ENCODE measurements around the gene TMC7.

TMC7 gene

DNA sequence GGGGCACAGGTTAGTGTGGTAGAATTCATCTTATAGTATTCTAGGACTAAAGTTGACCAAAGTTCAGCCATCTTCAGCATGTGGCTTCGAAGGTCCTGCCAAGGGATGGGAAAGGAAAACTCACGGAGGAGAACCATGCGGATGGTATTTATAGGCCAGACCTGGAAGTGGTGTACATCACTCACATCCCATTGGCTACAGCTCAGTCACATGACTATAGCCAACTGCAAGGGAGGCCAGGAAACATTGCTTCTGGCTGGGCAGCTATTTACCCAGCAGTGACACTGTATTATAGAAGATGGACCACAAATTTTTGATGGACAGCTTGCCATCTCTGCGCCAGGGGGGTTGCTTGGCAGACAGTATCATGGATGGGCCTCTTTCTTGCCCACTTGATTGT, 48.0 kb downstream of the TMC7 start:
- DNase-seq (ENCODE audit: low read depth), result no peak

DNA sequence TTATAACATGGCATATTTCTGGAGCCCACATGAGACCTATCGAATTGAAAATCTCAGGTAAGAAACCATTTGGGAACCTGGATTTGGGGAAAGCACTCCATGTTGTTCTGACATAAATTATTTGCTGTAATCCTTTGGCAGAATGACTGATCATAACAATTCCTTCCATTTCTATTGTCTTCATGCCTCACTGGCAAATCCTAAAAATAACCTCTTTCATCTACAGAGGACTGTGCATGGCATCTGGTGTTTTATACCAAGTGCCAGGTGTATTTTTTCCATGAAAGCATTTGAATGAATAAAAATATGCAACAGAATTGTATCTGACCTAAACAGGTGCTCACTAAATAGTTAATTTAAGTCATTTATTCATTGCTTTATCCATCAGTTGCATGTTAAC, 50.0 kb downstream of the TMC7 start:
- DNase-seq (ENCODE audit: low read depth), result no peak

DNA sequence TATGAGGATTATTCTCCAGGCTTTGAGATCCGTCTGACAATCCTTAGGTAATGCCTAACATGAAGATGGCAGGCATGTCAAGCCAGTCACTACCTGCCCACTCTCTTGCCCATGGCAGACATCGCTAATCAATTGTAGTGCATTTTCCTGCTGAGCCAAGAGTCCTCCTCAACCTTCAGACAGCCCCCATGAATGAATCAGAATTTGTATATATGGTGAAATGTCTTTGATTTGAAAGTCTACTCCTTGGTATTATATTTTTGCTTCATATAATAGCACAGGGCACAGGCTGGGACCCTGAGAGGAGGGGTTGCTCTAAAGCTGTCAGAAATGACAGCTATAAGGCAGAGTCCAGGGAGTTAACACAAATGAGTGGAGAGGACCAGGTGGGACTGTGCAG, 56.7 kb downstream of the TMC7 start:
- DNase-seq (ENCODE audit: low read depth), result no peak

DNA sequence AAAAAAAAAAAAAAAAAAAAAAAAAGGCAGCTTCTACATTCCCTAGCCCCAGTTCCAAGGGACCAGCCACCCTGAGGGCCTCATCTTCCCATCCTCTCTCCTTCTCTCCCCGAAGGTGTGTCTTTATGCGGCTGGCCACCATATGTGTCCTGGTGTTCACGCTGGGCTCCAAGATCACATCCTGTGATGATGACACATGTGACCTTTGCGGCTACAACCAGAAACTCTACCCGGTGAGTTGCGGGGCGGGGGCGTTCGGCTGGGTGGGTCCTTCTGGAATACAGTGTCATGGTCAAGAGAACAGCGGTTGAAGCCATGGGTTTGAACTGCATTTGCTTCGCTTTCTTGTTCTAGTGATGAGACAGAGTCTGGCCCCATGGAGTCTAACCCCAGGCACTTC, 61.0 kb downstream of the TMC7 start:
- peak; percentile 8 for DNase-seq (ENCODE audit: low read depth)

DNA sequence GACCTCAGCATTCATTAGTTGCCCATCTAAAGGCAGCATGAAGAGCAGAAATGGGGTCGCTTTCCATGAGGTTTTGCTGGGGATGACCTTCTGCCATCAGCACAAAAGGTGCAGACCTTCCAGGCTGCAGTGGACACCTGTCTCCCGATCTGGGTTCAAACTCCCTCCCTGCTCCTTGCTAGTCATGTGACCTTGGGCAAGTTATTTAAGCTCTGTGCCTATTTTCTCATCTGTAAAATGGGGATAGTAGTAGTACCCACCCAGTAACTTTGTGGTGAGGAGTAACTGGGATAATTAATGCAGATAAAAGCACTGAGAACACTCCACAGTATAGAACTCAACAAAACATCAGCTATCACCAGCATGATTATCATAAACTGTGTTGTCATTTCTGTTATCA, 62.3 kb downstream of the TMC7 start:
- DNase-seq (ENCODE audit: low read depth), result no peak

DNA sequence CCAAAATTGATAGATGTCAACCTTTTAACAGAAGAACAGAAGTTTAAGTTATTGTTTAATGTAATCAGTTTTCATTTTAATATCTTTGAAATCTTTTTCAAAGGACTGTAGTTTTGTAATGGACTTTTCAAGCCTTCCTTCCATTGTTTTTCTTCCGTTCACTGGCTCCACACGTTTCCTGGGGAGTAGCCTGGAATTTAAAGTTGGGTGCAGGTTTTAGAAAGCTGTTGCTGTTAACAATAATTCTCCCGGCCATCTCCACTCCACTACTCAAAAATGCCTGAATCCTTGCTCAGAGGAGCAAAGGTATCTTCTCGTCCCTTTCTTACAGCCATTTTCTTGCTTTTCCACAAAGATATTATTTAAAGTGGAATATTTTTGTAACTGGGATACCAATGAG, 79.0 kb downstream of the TMC7 start:
- no peak for DNase-seq (ENCODE audit: low read depth)

DNA sequence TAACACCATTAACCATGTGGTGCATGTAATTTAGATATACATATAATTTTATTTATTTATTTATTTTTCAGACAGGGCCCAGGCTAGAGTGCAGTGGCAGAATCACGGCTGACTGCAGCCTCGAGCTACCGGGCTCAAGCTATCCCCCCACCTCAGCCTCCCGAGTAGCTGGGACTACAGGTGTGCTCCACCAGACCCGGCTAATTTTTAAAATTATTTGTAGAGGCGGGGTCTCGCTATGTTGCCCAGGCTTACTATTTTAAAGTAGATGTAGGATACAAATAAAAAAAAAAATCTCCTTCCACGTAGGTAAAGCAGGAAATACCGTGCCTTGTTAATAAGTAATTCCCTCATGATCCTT, 83.2 kb downstream of the TMC7 start:
- DNase-seq (ENCODE audit: low read depth), result no peak

DNA sequence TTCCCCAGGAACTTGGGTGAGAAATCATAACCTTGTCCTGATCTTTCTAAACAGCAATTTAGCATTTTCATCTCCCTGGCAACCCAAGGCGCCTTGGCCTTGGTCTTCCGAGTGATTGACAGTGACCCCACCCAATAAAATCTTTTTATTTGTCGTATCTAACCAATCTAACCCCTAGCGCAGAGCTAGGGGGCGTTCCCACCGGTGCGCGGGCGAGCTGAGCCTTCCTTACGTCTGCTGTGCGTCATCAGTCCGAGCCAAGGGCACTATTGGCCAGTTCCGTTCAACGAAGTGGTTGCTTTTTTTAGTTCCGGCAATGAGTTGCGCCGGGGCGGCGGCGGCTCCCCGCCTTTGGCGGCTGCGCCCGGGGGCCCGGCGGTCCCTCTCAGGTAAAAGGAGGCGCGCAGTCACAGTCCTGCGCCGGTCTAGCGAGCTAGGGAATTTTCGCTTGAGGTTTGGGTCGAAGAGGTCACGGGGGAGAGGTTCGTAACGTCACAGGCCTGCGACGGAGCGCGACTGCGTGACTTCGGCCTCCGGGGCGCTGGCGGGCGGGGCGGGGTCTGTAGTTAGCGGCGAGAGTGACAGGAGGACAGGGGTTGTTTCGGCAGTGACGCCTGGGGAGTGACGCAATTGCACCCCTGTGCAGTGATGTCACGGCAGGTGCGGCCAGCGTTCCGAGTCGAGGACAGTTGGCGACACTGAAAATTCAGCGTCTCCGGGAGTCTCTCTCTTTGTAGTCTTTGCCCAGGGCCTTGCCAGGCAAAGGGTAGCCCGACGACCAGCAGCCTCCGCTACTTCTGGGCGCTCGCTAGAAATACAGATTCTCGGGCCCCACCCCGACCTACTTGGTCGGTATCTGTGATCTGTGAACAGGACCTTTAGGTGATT, 83.9 kb downstream of the TMC7 start, which contains the start of gene COQ7:
COQ7 (plus strand) TSS at position 266 of the 888 bp plus-strand sequence; CDS start at position 317, 51 bp downstream.
- DNase-seq (ENCODE audit: low read depth), result peak; percentile 100

DNA sequence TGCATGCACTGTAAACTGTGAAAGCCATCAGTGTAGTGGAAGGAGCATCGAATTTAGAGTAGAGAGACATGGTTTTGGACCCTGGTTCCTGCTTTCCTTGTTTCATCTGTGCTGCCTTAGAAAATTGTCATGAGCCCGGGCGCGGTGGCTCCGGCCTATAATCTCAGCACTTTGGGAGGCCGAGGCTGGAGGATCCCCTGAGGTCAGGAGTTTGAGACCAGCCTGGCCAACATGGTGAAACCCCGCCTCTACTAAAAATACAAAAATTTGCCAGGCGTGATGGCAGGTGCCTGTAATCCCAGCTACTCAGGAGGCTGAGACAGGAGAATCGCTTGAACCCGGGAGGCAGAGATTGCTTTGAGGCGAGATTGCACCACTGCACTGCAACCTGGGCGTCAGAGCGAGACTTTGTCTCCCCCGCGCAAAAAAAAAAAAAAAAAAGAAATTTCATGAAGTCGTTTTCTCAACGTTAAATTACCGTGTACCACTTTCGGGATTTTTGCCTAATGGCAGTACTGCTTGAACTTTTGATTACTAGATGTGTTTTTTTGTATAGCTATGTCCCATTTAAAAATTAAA, 84.6 kb downstream of the TMC7 start:
- no peak for DNase-seq (ENCODE audit: low read depth)

DNA sequence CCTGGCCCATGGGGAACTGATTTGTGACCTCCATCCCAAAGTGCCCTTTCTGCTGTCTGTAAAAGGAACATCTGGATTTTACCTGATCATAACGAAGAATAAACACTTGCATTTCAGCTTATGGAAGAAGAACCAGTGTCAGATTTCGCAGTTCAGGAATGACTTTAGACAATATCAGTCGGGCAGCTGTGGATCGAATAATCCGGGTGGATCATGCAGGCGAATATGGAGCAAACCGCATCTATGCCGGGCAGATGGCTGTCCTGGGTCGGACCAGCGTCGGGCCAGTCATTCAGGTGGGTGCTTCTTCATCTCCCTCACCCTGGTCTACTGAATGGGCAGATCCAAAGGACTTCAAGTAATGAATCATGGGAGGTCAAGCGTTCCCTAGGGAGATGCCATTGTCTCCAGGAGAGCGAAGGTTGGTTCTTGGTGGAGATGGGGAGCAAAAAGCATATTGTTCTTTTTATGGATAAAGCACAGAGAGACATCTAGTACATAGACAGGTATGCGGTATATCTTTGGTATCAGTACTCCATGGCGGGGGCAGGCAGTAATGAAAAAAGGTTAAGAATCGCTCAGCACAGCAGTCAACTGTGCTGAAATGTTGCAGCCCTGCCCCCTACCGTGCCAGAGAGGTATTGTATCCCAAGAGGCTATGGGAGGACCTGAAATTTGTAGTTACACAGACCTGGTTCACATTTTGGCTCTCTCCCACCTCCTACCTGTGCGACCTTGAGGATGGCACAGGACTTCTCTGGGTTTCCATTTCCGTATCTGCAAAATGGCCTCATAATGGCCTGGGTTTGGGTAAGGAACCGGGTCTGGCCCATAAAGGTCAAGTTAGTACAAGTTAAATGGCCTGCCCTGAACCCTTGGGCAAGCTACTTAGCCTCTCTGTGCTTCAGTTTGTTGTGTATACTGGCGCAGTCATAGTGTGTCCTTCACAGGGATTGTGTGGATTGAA, 88.4 kb downstream of the TMC7 start:
- DNase-seq (ENCODE audit: low read depth), result peak; percentile 64

DNA sequence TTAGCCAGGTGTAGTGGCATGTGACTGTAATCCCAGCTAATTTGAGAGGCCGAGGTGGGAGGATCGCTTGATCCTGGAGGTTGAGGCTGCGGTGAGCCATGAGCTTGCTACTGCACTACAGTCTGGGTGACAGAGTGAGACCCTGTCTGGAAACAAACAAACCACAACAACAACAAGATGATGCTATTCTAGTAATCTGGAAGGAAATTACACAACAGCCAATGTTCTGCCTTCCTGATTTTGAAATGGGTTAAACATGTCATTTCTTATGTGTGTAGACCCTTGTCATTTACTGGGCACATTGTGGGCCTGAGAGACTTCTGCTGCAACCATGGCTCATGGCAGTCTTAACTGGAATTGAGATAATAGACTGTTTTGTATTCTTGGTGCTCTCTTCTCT, 89.6 kb downstream of the TMC7 start:
- no peak for DNase-seq (ENCODE audit: low read depth)

DNA sequence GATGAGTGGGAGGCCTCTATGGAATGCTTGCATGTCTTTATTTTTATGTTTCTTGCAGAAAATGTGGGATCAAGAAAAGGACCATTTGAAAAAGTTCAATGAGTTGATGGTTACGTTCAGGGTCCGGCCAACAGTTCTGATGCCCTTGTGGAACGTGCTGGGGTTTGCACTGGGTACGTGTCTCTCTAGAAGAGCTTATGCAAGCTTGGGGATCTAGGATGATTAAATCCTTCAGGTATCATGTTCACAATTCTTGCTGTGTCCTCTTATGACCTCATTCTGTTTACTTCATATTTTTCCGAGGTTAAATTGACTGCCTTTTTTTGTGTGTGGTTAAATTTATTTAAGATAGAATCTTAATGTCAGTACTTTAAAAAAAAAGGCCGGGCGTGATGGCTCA, 90.1 kb downstream of the TMC7 start:
- DNase-seq (ENCODE audit: low read depth), result no peak

DNA sequence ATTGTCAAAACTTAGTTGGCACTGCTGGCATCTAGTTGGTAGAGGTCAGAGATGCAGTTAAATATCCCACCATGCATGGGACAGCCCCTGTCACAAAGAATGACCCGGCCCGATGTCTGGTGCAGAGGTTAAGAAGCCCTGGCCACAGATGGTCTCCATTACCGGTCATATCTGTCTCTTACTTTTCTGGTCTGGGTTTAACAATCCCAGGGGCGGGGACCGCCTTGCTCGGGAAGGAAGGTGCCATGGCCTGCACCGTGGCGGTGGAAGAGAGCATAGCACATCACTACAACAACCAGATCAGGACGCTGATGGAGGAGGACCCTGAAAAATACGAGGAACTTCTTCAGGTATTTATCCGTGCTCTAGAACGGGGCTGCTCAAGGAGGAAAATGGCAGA, 91.8 kb downstream of the TMC7 start:
- DNase-seq (ENCODE audit: low read depth), result no peak

DNA sequence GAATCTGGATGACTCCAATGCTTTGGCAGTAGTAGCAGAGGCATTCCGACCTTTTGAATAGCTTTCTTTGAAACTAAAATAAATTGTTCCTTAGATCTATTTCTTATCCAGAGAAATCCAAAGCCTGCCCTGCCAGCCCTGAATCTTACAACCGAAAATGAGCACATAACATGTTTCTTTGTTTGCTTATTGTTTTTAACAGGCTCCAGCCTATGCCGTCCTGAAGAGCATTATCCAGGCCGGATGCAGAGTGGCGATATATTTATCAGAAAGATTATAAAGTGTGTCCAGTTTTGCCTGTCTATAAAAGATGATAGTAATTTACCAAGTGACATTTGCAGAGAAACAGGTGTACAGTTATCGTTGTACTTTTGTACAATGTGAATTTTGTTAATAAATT, 94.1 kb downstream of the TMC7 start:
- DNase-seq (ENCODE audit: low read depth), result no peak

DNA sequence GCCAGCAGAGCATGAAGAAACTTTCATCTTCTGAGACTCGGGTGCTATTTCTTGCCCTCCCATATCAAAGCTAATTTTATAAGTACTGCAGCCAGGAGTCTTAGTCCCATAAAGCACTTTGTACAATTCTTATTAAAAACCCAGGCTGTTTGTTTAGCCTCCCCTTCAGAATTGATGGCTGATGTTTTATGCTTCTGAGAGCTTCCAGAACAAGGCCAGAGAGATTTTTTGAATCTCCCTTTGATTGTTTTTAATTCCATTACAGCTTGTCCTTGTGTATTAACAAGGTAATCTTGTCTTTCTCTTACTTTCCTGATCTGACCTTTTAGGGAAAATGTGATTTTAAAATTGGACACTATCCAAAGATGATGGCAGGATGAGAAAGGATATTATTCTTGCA, 99.9 kb downstream of the TMC7 start:
- no peak for DNase-seq (ENCODE audit: low read depth)

DNA sequence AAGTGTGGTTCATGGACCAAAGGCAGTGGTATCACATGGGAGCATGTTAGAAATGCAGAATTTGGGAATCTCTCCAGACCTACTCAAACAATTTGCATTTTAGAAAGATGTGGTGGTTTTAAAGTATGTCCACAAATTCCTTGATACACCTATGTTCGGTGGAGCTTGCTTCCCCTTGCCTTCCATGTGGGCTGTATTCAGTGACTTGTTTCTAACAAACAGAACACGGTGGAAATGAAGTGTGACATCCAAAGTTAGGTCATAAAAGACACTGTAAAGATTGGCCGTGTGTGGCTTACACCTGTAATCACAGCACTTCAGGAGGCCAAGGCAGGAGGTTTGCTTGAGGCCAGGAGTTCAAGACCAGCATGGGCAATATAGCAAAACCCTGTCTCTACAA, 100.4 kb downstream of the TMC7 start:
- DNase-seq (ENCODE audit: low read depth), result no peak

DNA sequence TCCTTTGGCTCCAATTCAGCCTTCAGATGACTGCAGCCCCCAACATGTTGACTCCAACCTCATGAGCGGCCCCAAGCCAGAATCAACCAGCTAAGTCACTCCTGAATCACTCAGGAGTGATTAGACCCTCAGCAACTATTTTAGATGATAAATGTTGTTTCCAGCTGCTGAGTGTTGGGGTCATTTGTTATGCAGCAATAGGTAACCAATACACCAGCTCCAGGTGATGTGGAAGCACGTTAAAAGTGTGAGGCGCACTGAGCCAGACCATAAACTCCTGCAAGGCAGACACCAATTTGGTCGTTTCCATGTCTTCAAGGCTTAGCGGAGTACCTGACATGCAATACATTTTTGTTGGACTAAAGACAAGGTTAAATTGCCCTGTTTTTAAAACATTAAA, 101.1 kb downstream of the TMC7 start:
- no peak for DNase-seq (ENCODE audit: low read depth)

DNA sequence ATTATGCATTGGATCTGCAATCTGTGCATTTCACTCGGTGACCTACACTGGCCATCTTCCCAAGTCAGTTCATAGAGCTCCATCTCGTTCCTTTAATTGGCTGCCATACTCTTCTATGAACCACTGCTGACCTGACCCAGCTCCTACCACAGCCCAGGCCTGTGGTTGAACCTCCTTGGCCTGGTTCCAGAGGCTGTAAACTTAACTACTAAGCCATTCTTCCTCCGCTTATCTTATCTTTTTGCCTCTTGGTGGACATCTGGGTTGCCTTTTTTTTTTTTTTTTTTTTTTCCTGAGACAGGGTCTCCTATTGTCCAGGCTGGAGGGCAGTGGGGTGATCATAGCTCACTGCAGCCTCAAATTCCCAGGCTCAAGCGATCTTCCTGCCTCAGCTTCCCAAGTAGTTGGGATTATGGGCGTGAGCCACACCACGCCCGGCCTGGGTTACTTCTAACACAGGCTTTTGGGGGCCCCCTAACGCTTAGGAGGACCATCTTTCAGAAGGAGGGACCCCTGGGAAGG, 102.0 kb downstream of the TMC7 start:
- DNase-seq (ENCODE audit: low read depth), result peak; percentile 36

DNA sequence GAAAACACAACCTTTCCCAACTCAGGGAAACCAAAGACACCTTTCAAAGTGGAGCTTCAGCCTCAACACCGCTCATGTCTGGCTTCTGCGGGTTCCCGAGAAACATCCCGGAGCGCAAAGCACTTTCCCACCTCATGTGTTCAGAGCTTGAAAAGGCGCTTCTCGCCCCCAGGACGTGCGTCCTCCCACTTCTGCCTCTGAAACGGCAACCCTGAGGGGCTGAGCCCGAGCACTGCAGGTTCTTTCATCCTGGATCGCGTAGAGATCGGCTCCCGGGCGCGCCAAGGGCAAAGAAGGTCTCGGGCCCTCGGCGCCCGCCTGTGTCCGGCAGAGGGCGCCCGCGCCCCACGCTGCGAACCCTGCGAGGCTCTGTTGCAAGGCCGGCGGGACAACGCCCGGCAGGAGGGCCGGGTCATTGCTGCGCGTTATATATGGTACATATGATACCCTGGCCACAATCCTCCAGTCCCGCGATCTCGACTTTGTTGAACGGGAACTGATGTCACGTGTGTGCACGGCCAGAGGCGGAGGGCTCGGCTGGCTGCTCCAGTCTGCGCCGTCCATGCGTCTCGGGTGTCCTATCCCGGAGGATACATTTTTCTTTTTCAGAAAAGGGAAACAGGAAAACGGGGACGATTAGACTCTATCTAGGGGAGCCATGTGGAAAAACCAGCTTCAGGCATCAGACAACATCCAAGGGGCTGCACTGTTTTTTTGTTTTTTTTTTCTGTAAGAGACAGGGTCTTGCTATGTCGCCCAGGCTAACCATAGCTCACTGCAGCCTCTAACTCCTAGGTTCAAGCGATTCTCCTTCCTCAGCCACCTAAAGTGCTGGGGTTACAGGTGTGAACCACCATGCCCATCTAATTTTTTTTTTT, 102.8 kb downstream of the TMC7 start:
- DNase-seq (ENCODE audit: low read depth), result peak; percentile 93

DNA sequence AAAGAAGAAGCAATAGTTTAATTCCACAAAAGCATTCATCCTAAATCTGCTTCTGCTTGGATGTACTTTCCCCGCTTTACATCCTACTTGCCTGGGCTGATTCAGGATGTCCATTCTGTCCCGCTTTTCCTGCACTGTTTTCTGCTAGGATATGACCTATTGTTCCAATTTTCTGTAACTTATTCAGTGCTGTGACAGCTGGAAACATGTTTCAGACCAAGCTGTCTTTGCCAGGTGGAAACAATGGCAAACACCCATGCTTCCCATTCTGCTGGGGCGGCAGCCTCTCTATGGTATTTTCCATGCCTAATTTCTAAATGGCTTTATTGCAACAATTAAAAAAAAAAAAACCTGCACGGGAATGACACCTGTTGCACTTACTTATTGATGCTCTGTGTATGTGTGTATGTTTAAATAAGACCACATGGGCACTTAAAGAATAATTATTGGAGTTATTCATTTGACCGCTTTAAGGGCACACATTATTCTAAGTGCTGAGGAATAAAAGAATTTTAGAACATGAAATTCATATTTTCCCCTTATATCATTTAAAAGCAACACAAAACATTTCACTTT, 104.7 kb downstream of the TMC7 start:
- DNase-seq (ENCODE audit: low read depth), result no peak

DNA sequence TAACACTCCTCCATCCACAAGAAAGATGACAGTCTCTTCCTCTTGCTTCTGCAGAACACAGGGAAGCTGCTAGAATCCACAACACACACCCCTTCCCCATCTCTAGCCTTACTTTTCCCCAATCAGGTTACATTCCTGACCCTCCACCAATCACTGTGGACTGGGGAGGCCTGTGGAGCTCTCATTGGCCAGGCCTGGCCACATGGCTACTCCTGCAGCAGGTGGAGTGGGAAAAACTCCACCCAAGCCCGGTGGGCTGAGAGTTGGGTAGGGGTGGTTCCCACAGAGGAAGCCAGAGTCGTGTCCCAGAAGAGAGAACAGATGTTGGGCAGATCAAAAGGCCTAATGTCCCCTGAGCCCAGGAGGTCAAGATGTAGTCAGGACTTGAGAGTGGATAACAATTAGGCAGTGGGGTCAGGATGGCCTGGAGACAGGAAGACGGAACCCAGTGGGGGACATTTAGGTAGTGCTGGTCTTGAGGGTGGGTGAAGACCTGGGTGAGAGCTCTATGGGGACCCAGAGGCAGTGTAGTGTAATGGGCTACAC, 105.7 kb downstream of the TMC7 start:
- no peak for DNase-seq (ENCODE audit: low read depth)
